HG03066 (cell line): ENCODE measurements around the gene CDK5RAP2.

Experiments
- ATAC-seq: cut with Tn5 transposase; IDR thresholded peaks from one replicate; pipeline ENCODE4 v1.9.1; 2021; ENCODE audit warnings: low read depth; ENCODE audit not compliant: unreplicated experiment

The CDK5RAP2 gene

GRCh38 chr9:120372040-120372439, 207.9 kb downstream of the CDK5RAP2 start:
- no peak for ATAC-seq

- ATAC-seq = no peak
These were observed 210.3 kb downstream of the CDK5RAP2 start for GRCh38 chr9:120369608-120370220.

- no peak for ATAC-seq
These were observed 211.2 kb downstream of the CDK5RAP2 start for GRCh38 chr9:120368799-120369198.

DNA sequence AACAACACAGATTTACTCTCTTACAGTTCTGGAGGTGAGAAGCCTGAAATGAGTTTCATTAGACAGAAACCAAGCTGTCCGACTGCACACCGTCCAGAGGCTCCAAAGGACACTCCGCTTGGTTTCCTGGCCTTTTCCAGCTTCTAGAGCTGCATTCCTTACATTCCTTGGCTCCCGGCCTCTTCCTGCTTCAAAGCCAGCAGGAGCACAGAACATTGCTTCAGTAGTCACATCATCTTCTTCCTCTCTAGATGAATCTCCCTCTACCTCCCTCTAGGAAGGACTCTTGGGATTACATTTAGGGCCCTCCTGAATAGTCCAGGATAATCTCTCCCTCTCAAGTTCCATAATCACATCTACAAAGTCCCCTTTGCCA, 213.3 kb downstream of the CDK5RAP2 start:
- ATAC-seq = no peak

- ATAC-seq = no peak
These were observed 214.6 kb downstream of the CDK5RAP2 start for GRCh38 chr9:120365386-120365785.

DNA sequence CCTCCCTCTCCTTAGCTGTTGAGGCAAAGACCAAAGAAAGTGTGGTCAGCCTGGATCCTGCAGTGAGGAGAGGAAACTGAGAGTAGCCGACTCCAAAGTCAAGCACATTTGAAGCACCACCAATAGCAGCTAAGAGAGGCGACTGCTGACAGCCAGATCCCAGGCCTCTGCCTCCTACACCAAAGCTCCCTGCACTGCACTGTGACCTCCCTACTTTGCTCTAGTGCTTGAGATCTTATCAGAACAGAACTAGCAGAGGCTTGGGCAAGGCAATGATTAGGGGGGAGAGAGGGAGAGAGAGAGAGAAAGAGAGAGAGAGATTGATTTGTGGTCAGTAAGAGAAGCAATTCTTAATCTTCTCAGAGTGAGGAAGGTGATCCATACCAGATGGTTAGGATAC, 216.3 kb downstream of the CDK5RAP2 start:
- ATAC-seq = no peak

- ATAC-seq = no peak
These were observed 217.5 kb downstream of the CDK5RAP2 start for GRCh38 chr9:120362446-120362845.

- ATAC-seq = no peak
These were observed 218.4 kb downstream of the CDK5RAP2 start for GRCh38 chr9:120361551-120361950.

- ATAC-seq = no peak
These were observed 219.5 kb downstream of the CDK5RAP2 start for GRCh38 chr9:120360510-120360909.

DNA sequence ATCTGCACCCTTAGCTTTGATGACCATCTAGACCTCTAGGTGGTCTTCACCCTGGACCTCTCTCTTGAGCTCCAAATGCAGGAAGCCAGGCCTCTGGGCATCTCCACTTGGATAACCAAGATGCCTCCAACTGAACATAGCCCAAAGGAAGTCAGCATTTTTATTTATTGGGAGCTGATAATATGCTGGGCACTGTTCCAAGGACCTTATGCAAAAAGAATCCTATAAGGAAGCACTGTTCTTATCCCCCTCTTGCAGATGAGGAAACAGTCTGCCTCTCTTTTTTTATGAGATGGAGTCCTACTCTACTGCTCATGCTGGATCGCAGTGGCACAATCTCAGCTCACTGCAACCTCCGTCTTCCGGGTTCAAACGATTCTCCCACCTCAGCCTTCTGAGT, 219.9 kb downstream of the CDK5RAP2 start:
- no peak for ATAC-seq

GRCh38 chr9:120358877-120359276, 221.1 kb downstream of the CDK5RAP2 start:
- ATAC-seq = no peak

GRCh38 chr9:120353506-120353905, 226.5 kb downstream of the CDK5RAP2 start:
- no peak for ATAC-seq

- no peak for ATAC-seq
These were observed 228.9 kb downstream of the CDK5RAP2 start for GRCh38 chr9:120351106-120351505.

DNA sequence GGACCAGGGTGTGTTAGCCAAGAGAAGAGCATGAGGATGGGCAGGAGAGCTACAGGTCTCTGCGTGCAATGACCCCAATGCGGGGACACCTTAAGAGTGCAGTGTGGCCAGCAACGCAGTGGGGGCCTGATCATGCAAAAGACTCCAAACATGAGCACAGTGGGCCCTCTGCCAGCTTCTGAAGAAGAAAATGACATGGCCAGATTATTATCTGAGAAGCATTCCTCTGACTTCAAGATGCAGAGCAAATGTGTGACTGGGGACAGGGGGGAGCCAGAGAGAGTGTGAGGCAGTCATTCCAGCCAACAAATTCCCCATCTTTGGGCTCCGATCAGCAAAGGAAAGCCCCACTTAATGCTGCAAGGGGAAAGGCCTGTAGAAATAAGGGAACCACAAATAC, 229.4 kb downstream of the CDK5RAP2 start:
- no peak for ATAC-seq

GRCh38 chr9:120348951-120349429, 231.0 kb downstream of the CDK5RAP2 start:
- no peak for ATAC-seq

DNA sequence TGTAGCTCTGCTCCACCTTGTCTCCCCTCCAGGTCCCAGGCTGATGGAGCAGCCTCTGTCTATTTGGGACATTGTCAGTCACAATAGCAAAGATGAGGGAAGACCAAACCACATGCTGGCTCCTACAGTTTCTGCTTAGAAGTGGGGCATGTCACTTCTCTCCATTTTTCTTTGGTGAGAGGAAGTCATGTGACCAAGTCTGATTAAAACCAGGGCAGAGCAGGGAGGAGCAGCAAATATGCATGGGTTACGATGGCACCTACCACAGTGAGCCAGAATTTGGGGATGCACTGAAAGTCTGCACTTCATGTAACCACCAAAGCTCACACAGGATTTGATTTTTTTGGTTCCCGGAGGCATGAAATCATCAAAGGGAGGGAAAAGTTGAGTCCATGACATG, 234.6 kb downstream of the CDK5RAP2 start:
- ATAC-seq = no peak

DNA sequence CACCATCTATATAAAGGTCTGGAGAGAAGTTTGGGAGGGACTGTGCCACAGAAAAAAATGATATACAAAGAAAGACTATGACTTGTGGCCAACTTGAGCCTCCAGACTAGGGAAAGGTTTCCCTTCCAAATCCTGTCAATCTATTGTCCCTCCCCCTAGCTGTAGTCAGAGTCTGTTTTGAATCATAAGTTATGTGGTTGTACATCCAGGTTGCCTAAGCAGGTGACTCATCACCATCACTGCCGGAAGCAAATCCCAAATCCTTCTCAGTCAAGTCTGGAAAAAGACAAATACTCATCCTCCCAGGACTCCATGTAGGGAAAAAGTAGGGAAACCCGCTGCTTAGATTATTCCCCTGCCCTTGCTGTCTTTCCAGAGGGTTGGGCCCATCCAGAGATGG, 235.7 kb downstream of the CDK5RAP2 start:
- no peak for ATAC-seq

DNA sequence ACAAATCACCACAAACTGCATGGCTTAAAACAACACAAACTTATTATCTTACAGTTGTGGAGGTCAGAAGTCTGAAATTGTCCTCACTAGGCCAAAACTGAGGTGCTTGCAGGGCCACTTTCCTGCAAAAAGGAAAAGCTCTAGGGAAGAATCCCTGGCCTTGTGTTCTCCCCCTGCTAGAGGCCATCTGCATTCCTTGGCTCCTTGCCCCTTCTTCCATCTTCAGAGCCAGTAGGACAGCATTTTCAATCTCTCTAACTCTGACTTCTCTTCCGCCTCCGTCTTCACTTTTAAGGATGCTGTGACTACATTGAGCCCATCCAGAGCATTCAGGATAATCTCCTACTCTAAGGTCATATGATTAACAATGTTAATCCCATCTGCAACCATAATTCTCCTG, 236.6 kb downstream of the CDK5RAP2 start:
- ATAC-seq = no peak
